Measurements from ENCODE around the gene BSG.

Gene BSG

GRCh38 chr19:604355-604754 lies 32.0 kb downstream of the BSG start:
- peak; percentile 91 for DNase-seq (ENCODE audit: low spot score)

- peak; percentile 78 for DNase-seq (ENCODE audit: low spot score)
These were observed 32.9 kb downstream of the BSG start for GRCh38 chr19:605061-605971.

GRCh38 chr19:607301-608154 lies 35.1 kb downstream of the BSG start:
- no peak for DNase-seq (ENCODE audit: low spot score)

- no peak for DNase-seq (ENCODE audit: low spot score)
These were observed 36.0 kb downstream of the BSG start for GRCh38 chr19:608155-609003.

- no peak for DNase-seq (ENCODE audit: low spot score)
These were observed 36.6 kb downstream of the BSG start for GRCh38 chr19:609004-609346.

DNA sequence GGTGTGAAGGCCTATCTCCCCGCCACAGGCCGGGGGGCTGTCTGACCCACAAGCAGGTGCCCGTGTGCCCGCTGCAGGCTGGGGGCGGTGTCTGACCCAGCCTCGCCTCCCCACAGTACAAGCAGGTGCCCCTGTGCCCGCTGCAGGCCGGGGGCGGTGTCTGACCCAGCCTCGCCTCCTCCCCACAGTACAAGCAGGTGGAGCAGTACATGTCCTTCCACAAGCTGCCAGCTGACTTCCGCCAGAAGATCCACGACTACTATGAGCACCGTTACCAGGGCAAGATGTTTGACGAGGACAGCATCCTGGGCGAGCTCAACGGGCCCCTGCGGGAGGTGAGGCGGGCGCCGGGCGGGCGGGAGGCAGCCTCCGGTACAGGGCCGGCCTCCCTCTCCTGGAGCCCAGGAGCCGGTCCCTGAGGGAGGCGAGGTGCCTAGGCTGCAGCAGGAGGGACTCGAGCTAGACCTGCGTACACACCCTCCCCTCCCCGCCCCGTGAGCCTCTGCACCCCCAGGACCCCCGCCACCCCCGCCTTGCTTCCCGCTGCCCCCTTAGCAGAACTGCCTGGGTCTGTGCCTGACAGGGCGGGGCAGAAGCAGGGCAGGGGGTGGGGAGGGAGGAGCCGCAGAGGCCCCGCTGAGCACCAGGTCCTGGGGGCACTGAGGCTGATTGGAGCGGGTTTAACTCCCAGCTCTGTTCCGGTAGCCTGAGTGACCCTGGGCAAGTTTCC lies 37.8 kb downstream of the BSG start:
- DNase-seq (ENCODE audit: low spot score) = no peak

GRCh38 chr19:610801-611480 lies 38.5 kb downstream of the BSG start:
- DNase-seq (ENCODE audit: low spot score) = no peak

DNA sequence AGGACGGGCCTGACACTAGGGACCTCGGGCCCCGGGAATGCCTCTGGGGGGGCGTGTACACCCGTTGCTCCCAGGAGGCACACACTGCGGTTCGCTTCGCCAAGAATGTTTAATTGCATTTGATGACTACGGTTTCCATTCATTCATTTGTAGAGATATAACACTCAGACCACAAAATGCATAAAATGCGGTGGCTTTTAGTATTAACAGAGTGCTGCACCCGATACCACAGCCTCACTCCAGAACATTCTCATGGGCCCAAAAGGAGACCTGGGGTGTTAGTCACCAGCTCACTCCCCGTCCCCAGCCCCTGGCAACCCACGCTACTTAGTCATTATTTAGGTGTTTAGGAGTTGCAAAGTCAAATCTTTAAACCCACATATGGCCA lies 39.1 kb downstream of the BSG start:
- DNase-seq (ENCODE audit: low spot score) = no peak

DNA sequence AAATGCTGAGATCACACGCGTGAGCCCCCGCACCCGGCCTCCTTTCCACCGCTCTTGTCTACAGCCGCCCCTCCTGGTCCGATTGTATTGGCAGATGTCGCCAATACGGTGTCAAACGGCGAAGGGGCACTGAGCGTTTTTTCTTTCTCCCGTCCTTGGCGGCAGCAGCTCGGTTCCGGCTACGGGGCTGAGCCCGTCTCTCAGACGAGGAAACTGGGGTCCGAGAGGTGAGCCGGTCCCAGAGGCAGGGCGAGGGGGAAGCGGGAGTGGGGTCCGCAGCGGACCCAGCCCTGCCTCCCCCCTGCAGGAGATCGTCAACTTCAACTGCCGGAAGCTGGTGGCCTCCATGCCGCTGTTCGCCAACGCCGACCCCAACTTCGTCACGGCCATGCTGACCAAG lies 40.5 kb downstream of the BSG start:
- DNase-seq (ENCODE audit: low spot score) = no peak

GRCh38 chr19:613732-614567 lies 41.6 kb downstream of the BSG start:
- DNase-seq (ENCODE audit: low spot score) = no peak

DNA sequence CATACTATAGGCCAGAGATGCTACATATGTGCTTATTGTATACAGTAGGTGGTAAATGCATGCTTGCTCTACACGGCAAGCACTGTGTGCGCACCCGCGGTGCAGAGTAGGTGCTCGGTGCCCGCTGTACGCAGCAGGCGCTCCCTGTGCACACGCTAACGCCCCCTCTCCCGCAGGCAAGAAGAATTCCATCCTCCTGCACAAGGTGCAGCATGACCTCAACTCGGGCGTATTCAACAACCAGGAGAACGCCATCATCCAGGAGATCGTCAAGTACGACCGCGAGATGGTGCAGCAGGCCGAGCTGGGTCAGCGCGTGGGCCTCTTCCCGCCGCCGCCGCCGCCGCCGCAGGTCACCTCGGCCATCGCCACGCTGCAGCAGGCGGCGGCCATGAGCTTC lies 43.2 kb downstream of the BSG start:
- DNase-seq (ENCODE audit: low spot score) = no peak

GRCh38 chr19:616062-616700 lies 43.8 kb downstream of the BSG start:
- no peak for DNase-seq (ENCODE audit: low spot score)

GRCh38 chr19:616747-617526 lies 44.5 kb downstream of the BSG start:
- DNase-seq (ENCODE audit: low spot score) = no peak

DNA sequence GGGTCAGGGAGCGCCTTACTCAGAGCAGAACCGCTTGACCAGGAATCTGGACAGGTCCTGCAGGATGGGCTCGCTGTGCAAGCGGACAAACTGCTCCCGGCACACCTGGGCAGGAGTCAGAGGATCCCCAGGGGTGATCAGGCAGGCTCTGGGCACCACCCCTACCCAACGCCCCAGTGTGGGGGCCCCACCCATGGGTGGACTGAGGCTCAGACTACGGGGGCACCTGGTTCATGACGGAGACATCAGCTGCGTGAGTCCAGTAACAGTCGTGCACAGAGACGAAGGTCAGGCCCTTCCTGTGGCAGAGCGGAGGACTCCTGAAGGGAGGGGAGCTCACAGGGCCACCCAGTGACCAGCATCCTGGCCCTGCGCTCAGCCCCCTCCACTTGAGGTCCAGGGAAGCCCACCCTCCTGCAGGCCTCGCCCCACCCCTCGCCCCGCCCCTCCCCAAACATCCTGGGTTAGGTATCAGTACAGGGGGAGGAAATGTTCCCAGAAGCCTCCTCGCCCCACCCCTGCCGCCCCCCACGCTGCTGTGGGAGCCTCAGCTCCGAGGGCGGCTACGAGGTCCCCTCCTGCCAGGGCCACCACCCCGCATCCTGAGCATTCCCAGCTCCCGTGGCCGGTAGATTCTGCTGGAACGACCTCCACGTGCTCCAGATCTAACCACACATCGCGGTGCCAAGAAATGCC lies 45.3 kb downstream of the BSG start:
- no peak for DNase-seq (ENCODE audit: low spot score)

DNA sequence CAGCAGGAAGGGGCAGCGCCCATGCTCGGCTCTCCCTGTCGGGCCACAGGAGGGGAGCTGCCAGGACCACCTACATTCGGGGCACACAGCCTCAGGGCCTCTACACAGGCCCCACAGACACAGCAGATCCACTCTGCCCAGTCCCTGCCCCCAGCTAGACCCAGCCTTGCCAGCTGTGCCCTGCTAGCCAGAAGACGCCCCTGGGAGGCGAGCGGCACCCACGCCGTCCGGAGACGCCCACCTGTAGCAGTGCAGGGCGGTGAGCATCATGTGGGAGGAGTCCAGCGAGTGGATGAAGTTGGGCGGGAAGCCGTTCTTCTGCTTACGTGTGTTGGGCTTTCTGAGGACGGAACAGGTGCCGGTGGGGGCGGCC lies 45.8 kb downstream of the BSG start:
- DNase-seq (ENCODE audit: low spot score) = no peak

- no peak for DNase-seq (ENCODE audit: low spot score)
These were observed 46.4 kb downstream of the BSG start for GRCh38 chr19:618674-619285.

DNA sequence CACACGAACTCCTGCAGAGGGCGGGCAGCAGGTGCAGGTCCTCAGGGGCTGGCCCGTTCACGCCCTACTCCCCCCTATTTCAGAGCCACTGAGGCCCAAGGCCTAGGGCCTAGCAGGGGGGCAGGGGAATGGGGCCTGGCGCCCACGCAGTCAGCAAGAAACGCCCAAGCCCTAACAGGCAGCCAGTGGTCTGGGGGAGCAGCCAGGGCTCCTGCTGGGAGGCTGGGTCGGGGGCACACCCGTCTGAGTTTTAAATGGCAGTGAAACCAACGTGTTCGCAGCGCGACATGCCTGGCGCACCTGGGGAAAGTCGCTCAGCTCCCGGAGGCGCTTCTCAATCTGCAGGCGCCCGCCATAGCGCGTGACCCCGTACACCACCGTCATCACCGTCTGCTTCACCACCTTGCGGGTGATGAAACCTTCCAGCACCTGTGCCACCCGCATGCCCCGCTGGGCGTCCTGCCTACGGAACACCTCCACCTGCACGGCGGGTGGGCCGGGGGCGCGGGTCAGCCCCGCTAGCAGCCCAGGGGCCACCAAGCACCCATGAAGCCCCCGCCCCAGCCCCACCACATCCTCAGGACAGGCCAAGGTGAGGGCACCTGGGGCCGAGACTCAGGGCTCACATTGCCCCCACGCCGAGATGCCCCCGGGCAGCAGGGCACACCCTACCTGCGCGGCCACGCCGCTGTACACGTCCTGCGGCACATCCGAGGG lies 47.0 kb downstream of the BSG start:
- no peak for DNase-seq (ENCODE audit: low spot score)

Data from NAMALWA (cell line).